SK-N-SH (cell line): ENCODE data around the gene ITPRID1. TPM values are rescaled to one million over a fixed set of nuclear protein-coding genes. Genes with fewer than 3 reads are reported as not detected.
A peak's percentile ranks its signal among the peaks of the same experiment; 100 is the strongest.

Experiments
- CTCF ChIA-PET: fragments of 300-600, 350-600 bp; formaldehyde crosslinking; extraction: SDS; loops from one replicate; lab custom pipeline; 2021; lab: Yijun Ruan, JAX
- POLR2A ChIA-PET: fragments of 350-600 bp; sonication (Branson Sonifier 250); formaldehyde crosslinking; extraction: SDS; loops from one replicate; lab custom pipeline; 2020; ENCODE audit warnings: antibody characterized with exemption, inconsistent platforms; lab: Yijun Ruan, JAX
- DNase-seq: peaks from one replicate; pipeline ENCODE4 v3.0.0; 2012
- H2AFZ ChIP-seq: fragments of 200-600 bp; sonication (generic); 2 replicates; pipeline ENCODE4 v1.8.1; 2016; ENCODE audit warnings: antibody characterized with exemption, mild to moderate bottlenecking, low read depth
- H3F3A ChIP-seq: fragments of 200-600 bp; sonication (generic); replicated peaks from 2 replicates; pipeline ENCODE3; 2016; ENCODE audit warnings: antibody characterized with exemption, mild to moderate bottlenecking; ENCODE audit not compliant: insufficient read depth
- H3K27ac ChIP-seq, 2 experiments: fragments of 200-500 bp in 1 of 2; fragments of 200-600 bp in 1 of 2; sonication (Bioruptor generic) in 1 of 2; sonication (generic), shearing (Covaris generic) in 1 of 2; 2 replicates each; pipeline versions ENCODE4 v1.5.1 to v1.6.1; 2014 to 2016; ENCODE audit warnings: low read depth in 2 of 2, inconsistent platforms in 1 of 2, low read length in 1 of 2, mild to moderate bottlenecking in 1 of 2, mixed read lengths in 1 of 2
- H3K27me3 ChIP-seq: fragments of 200-600 bp; sonication (generic), shearing (Covaris generic); 2 replicates; pipeline ENCODE4 v1.6.1; 2016; ENCODE audit warnings: mixed run types; ENCODE audit not compliant: insufficient read depth
- H3K36me3 ChIP-seq, 2 experiments: fragments of 200-500 bp in 1 of 2; fragments of 200-600 bp in 1 of 2; sonication (Bioruptor generic) in 1 of 2; sonication (generic) in 1 of 2; replicated peaks in 1 of 2; 2 replicates each; pipeline versions ENCODE3 to v1.5.1; 2014 to 2016; ENCODE audit warnings: low read length in 1 of 2, mild to moderate bottlenecking in 1 of 2; ENCODE audit not compliant: insufficient read depth in 2 of 2, control insufficient read depth in 1 of 2
- H3K4me1 ChIP-seq, 2 experiments: fragments of 200-500 bp in 1 of 2; fragments of 200-600 bp in 1 of 2; sonication (Bioruptor generic) in 1 of 2; sonication (generic), shearing (Covaris generic) in 1 of 2; 2 replicates each; pipeline versions ENCODE4 v1.5.1 to v1.6.1; 2014 to 2016; ENCODE audit warnings: low read depth in 1 of 2, low read length in 1 of 2, mixed run types in 1 of 2; ENCODE audit not compliant: insufficient read depth in 2 of 2, control insufficient read depth in 1 of 2
- H3K4me2 ChIP-seq: fragments of 200-600 bp; sonication (generic), shearing (Covaris generic); 2 replicates; pipeline ENCODE4 v1.6.1; 2017; ENCODE audit warnings: mixed run types
- H3K4me3 ChIP-seq, 2 experiments: fragments of 200-500 bp in 1 of 2; fragments of 200-600 bp in 1 of 2; sonication (Bioruptor generic) in 1 of 2; sonication (generic), shearing (Covaris generic) in 1 of 2; 2 replicates each; pipeline versions ENCODE4 v1.5.1 to v1.8.1; 2014 to 2016; ENCODE audit warnings: low read depth in 2 of 2, inconsistent platforms in 1 of 2, low read length in 1 of 2, mild to moderate bottlenecking in 1 of 2, mixed read lengths in 1 of 2, moderate library complexity in 1 of 2
- H3K79me2 ChIP-seq: fragments of 200-600 bp; sonication (generic); 2 replicates; pipeline ENCODE4 v1.8.1; 2017; ENCODE audit warnings: mild to moderate bottlenecking; ENCODE audit not compliant: insufficient read depth
- H3K9ac ChIP-seq: fragments of 200-600 bp; sonication (generic); 2 replicates; pipeline ENCODE4 v1.6.1; 2017; ENCODE audit warnings: mixed run types
- H3K9me2 ChIP-seq: fragments of 200-600 bp; sonication (generic); 2 replicates; pipeline ENCODE4 v1.6.1; 2017; ENCODE audit warnings: mixed run types
- H3K9me3 ChIP-seq: fragments of 200-600 bp; sonication (generic); 2 replicates; pipeline ENCODE4 v1.6.1; 2017; ENCODE audit warnings: mixed run types, mild to moderate bottlenecking, moderate library complexity
- H4K20me1 ChIP-seq: fragments of 200-600 bp; sonication (generic); 2 replicates; pipeline ENCODE4 v1.6.1; 2017; ENCODE audit warnings: mild to moderate bottlenecking, mixed run types; ENCODE audit not compliant: insufficient read depth
- ELF1 ChIP-seq: IDR thresholded peaks from 2 replicates; pipeline ENCODE4 v1.4.0; 2012
- JUND ChIP-seq: IDR thresholded peaks from 2 replicates; pipeline ENCODE4 v1.4.0; 2012
- MXI1 ChIP-seq: IDR thresholded peaks from 2 replicates; pipeline ENCODE4 v1.6.1; 2012; ENCODE audit warnings: mild to moderate bottlenecking, low read depth, low read length, improper control_type of control experiment
- RCOR1 ChIP-seq: fragments of 150-350 bp; IDR thresholded peaks from 2 replicates; pipeline ENCODE4 v1.6.1; 2017; ENCODE audit warnings: antibody characterized with exemption, low read length
- REST ChIP-seq: IDR thresholded peaks from 2 replicates; pipeline ENCODE4 v1.6.1; 2012; ENCODE audit warnings: mild to moderate bottlenecking, low read depth, low read length, moderate library complexity
- SMC3 ChIP-seq: IDR thresholded peaks from 2 replicates; pipeline ENCODE4 v1.6.1; 2012; ENCODE audit warnings: low read depth, low read length, improper control_type of control experiment
- TEAD4 ChIP-seq: IDR thresholded peaks from 2 replicates; pipeline ENCODE4 v1.4.0; 2012; ENCODE audit warnings: mild to moderate bottlenecking, borderline replicate concordance; ENCODE audit not compliant: insufficient read depth
- USF1 ChIP-seq: IDR thresholded peaks from 2 replicates; pipeline ENCODE4 v1.4.0; 2012; ENCODE audit warnings: low read depth, borderline replicate concordance
- USF2 ChIP-seq: fragments of 150-350 bp; IDR thresholded peaks from 2 replicates; pipeline ENCODE4 v1.6.1; 2017; ENCODE audit warnings: antibody characterized with exemption, low read length, low read depth, borderline replicate concordance
- ZBTB33 ChIP-seq: IDR thresholded peaks from 2 replicates; pipeline ENCODE4 v1.4.0; 2012; ENCODE audit warnings: low read depth, borderline replicate concordance
- WGBS: methylation state at CpG from one replicate; pipeline ENCODE4 v1.1.6; 2017; ENCODE audit warnings: low lambda C conversion rate; 5-methylcytosine and 5-hydroxymethylcytosine counted together
- polyA plus RNA-seq, 3 experiments: library from polyadenylated mRNA; depleted of rRNA; stranded (reverse); fragments of >200 nt; gene quantifications; 2 replicates each; pipeline ENCODE4 v1.2.3, GENCODE V29; 2012

The ITPRID1 gene
- polyA plus RNA-seq, 1 of the 3 experiments (the other 2 are of a cell fraction) = not detected

- TF ChIP-seq SMC3 = no peak
These were observed 3.0 kb downstream of the ITPRID1 start (continued) for GRCh38 chr7:31516680-31517502.

- ChIA-PET CTCF (no interaction called here), POLR2A (no interaction called here)
- H3F3A ChIP-seq = no peaks in the 10 kb centered on the region
- no peaks in the 10 kb centered on the region for H3K4me1 ChIP-seq
- no peaks in the 10 kb centered on the region for H3K9me3 ChIP-seq
- H3K27ac ChIP-seq = no peak overlapping the region
- no peaks in the 10 kb centered on the region for H3K27me3 ChIP-seq
- H3K36me3 ChIP-seq = no peaks in the 10 kb centered on the region
- peak overlapping the region; percentile 34; the same call in 1 of the 2 replicates for H3K4me2 ChIP-seq
- no peak for DNase-seq
- 15% methylated on average over 25 of the region's 31 CpGs for WGBS
- H3K4me3 ChIP-seq = no peak overlapping the region
- H3K9me2 ChIP-seq = no peaks in the 10 kb centered on the region
- peak overlapping the region; percentile 64; the same call in 1 of the 2 replicates for H2AFZ ChIP-seq
- H3K9ac ChIP-seq = no peak overlapping the region
- TF ChIP-seq ZBTB33 (no peak), ELF1 (no peak), RCOR1 (no peak), REST (no peak), JUND (no peak), TEAD4 (no peak), MXI1 (no peak), USF2 (no peak), USF1 (no peak)
- H4K20me1 ChIP-seq = no peaks in the 10 kb centered on the region
- no peaks in the 10 kb centered on the region for H3K79me2 ChIP-seq
These were observed 3.6 kb downstream of the ITPRID1 start for GRCh38 chr7:31517513-31517912.
